Hepatocyte (in vitro differentiated cells): ENCODE results near the gene NAV2. TPM values are rescaled to one million over a fixed set of nuclear protein-coding genes. Genes with fewer than 3 reads are reported as not detected.

ENCODE experiments used
- DNase-seq: peaks from one replicate; pipeline ENCODE4 v3.0.0-alpha.2; 2016; ENCODE audit warnings: low spot score
- H2AFZ ChIP-seq: fragments of 200-600 bp; sonication (generic); 2 replicates; pipeline ENCODE4 v1.6.0; 2016; ENCODE audit warnings: antibody characterized with exemption, mild to moderate bottlenecking
- H3K27ac ChIP-seq: fragments of 200-600 bp; sonication (generic); 2 replicates; pipeline ENCODE4 v1.5.1; 2016; ENCODE audit warnings: mild to moderate bottlenecking
- H3K27me3 ChIP-seq: fragments of 200-600 bp; sonication (generic); 2 replicates; pipeline ENCODE4 v1.6.1; 2016
- H3K36me3 ChIP-seq: fragments of 200-600 bp; sonication (generic); replicated peaks from 2 replicates; pipeline ENCODE4 v1.5.1; 2016; ENCODE audit warnings: low read depth; ENCODE audit not compliant: insufficient read depth
- H3K4me1 ChIP-seq: fragments of 200-600 bp; sonication (generic); 2 replicates; pipeline ENCODE4 v1.5.1; 2016; ENCODE audit warnings: mild to moderate bottlenecking, moderate library complexity; ENCODE audit not compliant: insufficient read depth
- H3K4me2 ChIP-seq: fragments of 200-600 bp; sonication (generic); 2 replicates; pipeline ENCODE4 v1.6.0; 2016
- H3K4me3 ChIP-seq: fragments of 200-600 bp; sonication (generic); 2 replicates; pipeline ENCODE4 v1.5.1; 2016; ENCODE audit warnings: mild to moderate bottlenecking
- H3K79me2 ChIP-seq: fragments of 200-600 bp; sonication (generic); 2 replicates; pipeline ENCODE4 v1.6.0; 2017; ENCODE audit warnings: mild to moderate bottlenecking
- H3K9me2 ChIP-seq: fragments of 200-600 bp; sonication (generic); replicated peaks from 2 replicates; pipeline ENCODE4 v1.6.0; 2017; ENCODE audit warnings: mild to moderate bottlenecking; ENCODE audit not compliant: insufficient read depth
- H3K9me3 ChIP-seq: fragments of 200-600 bp; sonication (generic); 2 replicates; pipeline ENCODE4 v1.5.1; 2016; ENCODE audit warnings: low read depth, mild to moderate bottlenecking
- H4K20me1 ChIP-seq: fragments of 200-600 bp; sonication (generic); 2 replicates; pipeline ENCODE4 v1.6.0; 2016; ENCODE audit warnings: mild to moderate bottlenecking; ENCODE audit not compliant: insufficient read depth, poor library complexity, severe bottlenecking
- EZH2 ChIP-seq: fragments of 200-600 bp; sonication (generic); IDR thresholded peaks from 2 replicates; pipeline ENCODE4 v1.6.1; 2016; ENCODE audit warnings: antibody characterized with exemption, mild to moderate bottlenecking, borderline replicate concordance
- EZH2phosphoT487 ChIP-seq: fragments of 200-600 bp; sonication (generic); IDR thresholded peaks from one replicate; pipeline ENCODE4 v1.6.1; 2018; ENCODE audit warnings: antibody characterized with exemption, mild to moderate bottlenecking, low read depth, moderate library complexity; ENCODE audit not compliant: unreplicated experiment, severe bottlenecking
- WGBS: methylation state at CpG from one replicate; pipeline ENCODE4 v1.1.6; 2016; ENCODE audit warnings: low lambda C conversion rate; ENCODE audit errors: missing lambda C conversion rate; 5-methylcytosine and 5-hydroxymethylcytosine counted together
- polyA plus RNA-seq: library from polyadenylated mRNA; unstranded; fragments of >200 nt; fragmentation: Nextera tagmentation; extraction: Ambion mirVana; gene quantifications from 2 replicates; pipeline ENCODE4 v1.2.1, GENCODE V29; 2016
- total RNA-seq: library from RNA; depleted of rRNA; stranded (reverse); fragments of >200 nt; gene quantifications from 2 replicates; pipeline ENCODE4 v1.2.3, GENCODE V29; 2014
- TF ChIP-seq, protein P1 (sequence below): fragments of 200-600 bp; sonication (generic); IDR thresholded peaks from 2 replicates; pipeline ENCODE4 v1.5.1; 2016; ENCODE audit warnings: antibody characterized with exemption, mild to moderate bottlenecking; ENCODE audit not compliant: poor library complexity

NAV2 gene
- total and polyA plus RNA-seq, 2 experiments from 2014 or later: 23.7 to 30.8 TPM

GRCh38 chr11:20032577-20033260 lies 320.1 kb downstream of the NAV2 start:
- no peak for TF ChIP-seq EZH2
- no peak for TF ChIP-seq EZH2phosphoT487
- TF ChIP-seq, protein P1, sequence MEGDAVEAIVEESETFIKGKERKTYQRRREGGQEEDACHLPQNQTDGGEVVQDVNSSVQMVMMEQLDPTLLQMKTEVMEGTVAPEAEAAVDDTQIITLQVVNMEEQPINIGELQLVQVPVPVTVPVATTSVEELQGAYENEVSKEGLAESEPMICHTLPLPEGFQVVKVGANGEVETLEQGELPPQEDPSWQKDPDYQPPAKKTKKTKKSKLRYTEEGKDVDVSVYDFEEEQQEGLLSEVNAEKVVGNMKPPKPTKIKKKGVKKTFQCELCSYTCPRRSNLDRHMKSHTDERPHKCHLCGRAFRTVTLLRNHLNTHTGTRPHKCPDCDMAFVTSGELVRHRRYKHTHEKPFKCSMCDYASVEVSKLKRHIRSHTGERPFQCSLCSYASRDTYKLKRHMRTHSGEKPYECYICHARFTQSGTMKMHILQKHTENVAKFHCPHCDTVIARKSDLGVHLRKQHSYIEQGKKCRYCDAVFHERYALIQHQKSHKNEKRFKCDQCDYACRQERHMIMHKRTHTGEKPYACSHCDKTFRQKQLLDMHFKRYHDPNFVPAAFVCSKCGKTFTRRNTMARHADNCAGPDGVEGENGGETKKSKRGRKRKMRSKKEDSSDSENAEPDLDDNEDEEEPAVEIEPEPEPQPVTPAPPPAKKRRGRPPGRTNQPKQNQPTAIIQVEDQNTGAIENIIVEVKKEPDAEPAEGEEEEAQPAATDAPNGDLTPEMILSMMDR: no peak
- WGBS: 84% methylated on average over 7 of the region's 7 CpGs
- no peak for DNase-seq
- Histone ChIP-seq H3K4me2 (peak overlapping the region; percentile 61), H3K36me3 (no peaks in the 10 kb centered on the region), H3K27me3 (no peaks in the 10 kb centered on the region), H3K27ac (peak overlapping the region; percentile 80), H3K9me3 (no peaks in the 10 kb centered on the region), H2AFZ (no peak overlapping the region), H3K79me2 (peaks cover 71% of the 10 kb centered on the region), H3K4me3 (no peak overlapping the region), H3K9me2 (no peaks in the 10 kb centered on the region), H3K4me1 (peaks cover 50% of the 10 kb centered on the region), H4K20me1 (no peaks in the 10 kb centered on the region)

DNA sequence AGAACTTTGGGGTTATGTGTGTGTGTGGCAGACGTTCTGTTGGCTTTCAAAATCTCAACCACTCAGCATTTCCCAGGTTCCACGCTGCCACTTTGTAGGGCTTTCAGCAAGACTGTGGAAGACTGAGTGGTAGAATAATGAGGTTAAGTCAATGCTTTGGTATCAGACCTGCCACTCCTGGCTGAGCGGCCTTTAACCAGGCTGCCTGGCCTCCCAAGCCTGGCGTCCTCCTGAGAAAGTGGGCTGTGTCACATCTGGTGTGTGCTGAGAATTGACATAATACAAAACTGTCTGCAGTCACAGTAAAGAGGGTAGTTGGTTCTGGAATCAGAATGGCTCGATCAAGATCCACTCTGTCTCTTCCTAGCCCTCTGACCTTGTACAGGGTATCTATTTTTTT lies 321.2 kb downstream of the NAV2 start:
- Histone ChIP-seq H3K4me2 (no peak overlapping the region), H3K4me3 (no peak overlapping the region), H2AFZ (no peak overlapping the region), H3K27me3 (no peaks in the 10 kb centered on the region), H3K79me2 (peaks cover 60% of the 10 kb centered on the region), H3K4me1 (peaks cover 48% of the 10 kb centered on the region), H3K36me3 (no peaks in the 10 kb centered on the region), H4K20me1 (no peaks in the 10 kb centered on the region), H3K9me2 (no peaks in the 10 kb centered on the region), H3K27ac (no peak overlapping the region), H3K9me3 (no peaks in the 10 kb centered on the region)
- DNase-seq: no peak
- TF ChIP-seq EZH2phosphoT487 (no peak), EZH2 (no peak)
- TF ChIP-seq, protein P1: no peak
- WGBS: 77% methylated on average over 5 of the region's 5 CpGs

- no peak overlapping the region for H2AFZ ChIP-seq
- WGBS: 75% methylated on average over 5 of the region's 5 CpGs
- no peak overlapping the region for H3K4me3 ChIP-seq
- no peak overlapping the region for H3K27ac ChIP-seq
- H3K36me3 ChIP-seq: no peaks in the 10 kb centered on the region
- H3K4me1 ChIP-seq: peaks cover 45% of the 10 kb centered on the region
- peaks cover 57% of the 10 kb centered on the region for H3K79me2 ChIP-seq
- no peaks in the 10 kb centered on the region for H4K20me1 ChIP-seq
- no peak for DNase-seq
- H3K27me3 ChIP-seq: no peaks in the 10 kb centered on the region
- H3K4me2 ChIP-seq: no peak overlapping the region
- no peak for TF ChIP-seq EZH2phosphoT487
- no peak for TF ChIP-seq EZH2
- TF ChIP-seq, protein P1: no peak
- H3K9me3 ChIP-seq: no peaks in the 10 kb centered on the region
- H3K9me2 ChIP-seq: no peaks in the 10 kb centered on the region
Observed at GRCh38 chr11:20034941-20035340, 322.3 kb downstream of the NAV2 start.
